Cardiac muscle cell (in vitro differentiated cells and primary cell): ENCODE data around the gene MATN4. TPM values are rescaled to one million over a fixed set of nuclear protein-coding genes. Genes with fewer than 3 reads are reported as not detected.
"Not testable (repeated sequence)": the region's sequence is repeated elsewhere in the genome, so short reads cannot be mapped to it uniquely, and the experiment has no call there.

ENCODE experiments used
- DNase-seq, 2 donors: peaks; one replicate each; pipeline versions ENCODE4 v3.0.0 to v3.0.0-alpha.2; 2010 to 2017; ENCODE audit warnings: low read depth in 1 of 2, low spot score in 1 of 2
- H3K27ac ChIP-seq: fragments of 200-600 bp; sonication (generic); 2 replicates; pipeline ENCODE4 v1.5.1; 2016
- H3K27me3 ChIP-seq: fragments of 200-600 bp; sonication (generic); 2 replicates; pipeline ENCODE4 v1.6.0; 2016; ENCODE audit warnings: control low read depth
- H3K36me3 ChIP-seq: fragments of 200-600 bp; sonication (generic); 2 replicates; pipeline ENCODE4 v1.5.1; 2016; ENCODE audit warnings: control low read depth
- H3K4me1 ChIP-seq: fragments of 200-600 bp; sonication (generic); 2 replicates; pipeline ENCODE4 v1.8.1; 2017; ENCODE audit warnings: low read depth, mild to moderate bottlenecking, mixed run types
- H3K4me3 ChIP-seq: fragments of 200-600 bp; sonication (generic); 2 replicates; pipeline ENCODE4 v1.5.1; 2016; ENCODE audit warnings: mild to moderate bottlenecking
- H3K9me3 ChIP-seq: fragments of 200-600 bp; sonication (generic); 2 replicates; pipeline ENCODE4 v1.5.1; 2017; ENCODE audit warnings: low read depth, mild to moderate bottlenecking, control low read depth
- polyA plus RNA-seq: library from polyadenylated mRNA; unstranded; fragments of >200 nt; fragmentation: Nextera tagmentation; extraction: Ambion mirVana; gene quantifications from 2 replicates; pipeline ENCODE4 v1.2.1, GENCODE V29; 2016
- total RNA-seq: library from RNA; depleted of rRNA; stranded (reverse); fragments of >200 nt; gene quantifications from 2 replicates; pipeline ENCODE4 v1.2.3, GENCODE V29; 2016
- TF ChIP-seq, protein P1 (sequence below): IDR thresholded peaks from 2 replicates; pipeline ENCODE4 v1.5.1; 2012; ENCODE audit warnings: low read depth, mild to moderate bottlenecking, low read length

The MATN4 gene
- total RNA-seq (not detected in 2 replicates), polyA plus RNA-seq (not detected in 2 replicates)

GRCh38 chr20:45308117-45308778 lies at the start of gene MATN4:
TSS of gene MATN4 (minus strand) at chr20:45308299. CDS start at chr20:45305582, 2,717 bp downstream.
- Histone ChIP-seq H3K4me1 (no peaks in the 10 kb centered on the region), H3K9me3 (no peaks in the 10 kb centered on the region), H3K36me3 (no peaks in the 10 kb centered on the region), H3K4me3 (no peak within 1 kb of the TSS), H3K27ac (no peak within 1 kb of the TSS), H3K27me3 (peaks cover 22% of the 10 kb centered on the region)
- DNase-seq: no peak
- TF ChIP-seq, protein P1, sequence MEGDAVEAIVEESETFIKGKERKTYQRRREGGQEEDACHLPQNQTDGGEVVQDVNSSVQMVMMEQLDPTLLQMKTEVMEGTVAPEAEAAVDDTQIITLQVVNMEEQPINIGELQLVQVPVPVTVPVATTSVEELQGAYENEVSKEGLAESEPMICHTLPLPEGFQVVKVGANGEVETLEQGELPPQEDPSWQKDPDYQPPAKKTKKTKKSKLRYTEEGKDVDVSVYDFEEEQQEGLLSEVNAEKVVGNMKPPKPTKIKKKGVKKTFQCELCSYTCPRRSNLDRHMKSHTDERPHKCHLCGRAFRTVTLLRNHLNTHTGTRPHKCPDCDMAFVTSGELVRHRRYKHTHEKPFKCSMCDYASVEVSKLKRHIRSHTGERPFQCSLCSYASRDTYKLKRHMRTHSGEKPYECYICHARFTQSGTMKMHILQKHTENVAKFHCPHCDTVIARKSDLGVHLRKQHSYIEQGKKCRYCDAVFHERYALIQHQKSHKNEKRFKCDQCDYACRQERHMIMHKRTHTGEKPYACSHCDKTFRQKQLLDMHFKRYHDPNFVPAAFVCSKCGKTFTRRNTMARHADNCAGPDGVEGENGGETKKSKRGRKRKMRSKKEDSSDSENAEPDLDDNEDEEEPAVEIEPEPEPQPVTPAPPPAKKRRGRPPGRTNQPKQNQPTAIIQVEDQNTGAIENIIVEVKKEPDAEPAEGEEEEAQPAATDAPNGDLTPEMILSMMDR: no peak

DNA sequence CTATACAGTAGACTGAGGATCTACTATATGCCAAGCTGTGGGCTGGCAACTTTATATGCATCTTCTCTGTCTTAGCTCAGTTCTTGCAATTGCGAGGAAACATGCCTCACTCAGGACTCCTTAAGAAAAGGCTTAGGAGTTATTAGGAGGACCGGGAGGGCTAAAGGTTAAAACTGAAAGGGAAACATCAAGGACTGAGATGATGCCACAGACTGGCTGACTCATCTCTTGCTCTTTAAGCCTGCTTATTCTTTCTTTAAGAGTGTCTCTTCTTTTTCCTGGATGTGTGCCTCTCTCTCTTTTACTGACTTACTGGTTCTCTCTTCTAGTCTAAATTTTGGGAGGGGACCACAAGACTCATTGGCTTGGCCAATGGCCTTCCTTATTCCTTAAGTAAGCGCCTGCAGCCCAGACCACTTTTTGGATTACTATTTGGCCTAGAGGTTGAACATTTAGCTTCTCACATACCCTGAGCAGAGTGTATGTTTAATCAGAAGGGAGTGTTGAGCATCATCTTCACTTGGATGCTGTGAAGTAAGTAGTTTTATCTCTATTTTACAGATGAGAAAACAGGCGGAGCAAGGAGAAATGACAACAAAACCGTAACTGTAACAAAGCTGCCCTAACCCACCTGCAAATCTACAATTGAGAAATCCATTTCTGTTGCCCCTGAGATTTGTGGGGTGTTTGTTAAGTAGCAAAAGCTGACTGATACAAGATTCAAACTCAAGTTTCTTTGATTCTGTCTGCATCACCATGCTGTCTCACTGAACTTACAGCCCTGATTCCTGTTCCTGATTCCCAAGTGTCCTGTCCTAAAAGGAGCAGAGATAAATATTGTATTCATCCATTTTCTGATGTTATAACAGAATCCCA lies 47.3 kb upstream of the MATN4 start:
- H3K4me3 ChIP-seq: no peak overlapping the region
- H3K9me3 ChIP-seq: no peaks in the 10 kb centered on the region
- H3K27ac ChIP-seq: no peak overlapping the region
- peaks cover 20% of the 10 kb centered on the region for H3K4me1 ChIP-seq
- H3K27me3 ChIP-seq: no peaks in the 10 kb centered on the region
- H3K36me3 ChIP-seq: no peaks in the 10 kb centered on the region
- peak in 1 of 2 donors; percentile 70 for DNase-seq
- TF ChIP-seq, protein P1: no peak

DNA sequence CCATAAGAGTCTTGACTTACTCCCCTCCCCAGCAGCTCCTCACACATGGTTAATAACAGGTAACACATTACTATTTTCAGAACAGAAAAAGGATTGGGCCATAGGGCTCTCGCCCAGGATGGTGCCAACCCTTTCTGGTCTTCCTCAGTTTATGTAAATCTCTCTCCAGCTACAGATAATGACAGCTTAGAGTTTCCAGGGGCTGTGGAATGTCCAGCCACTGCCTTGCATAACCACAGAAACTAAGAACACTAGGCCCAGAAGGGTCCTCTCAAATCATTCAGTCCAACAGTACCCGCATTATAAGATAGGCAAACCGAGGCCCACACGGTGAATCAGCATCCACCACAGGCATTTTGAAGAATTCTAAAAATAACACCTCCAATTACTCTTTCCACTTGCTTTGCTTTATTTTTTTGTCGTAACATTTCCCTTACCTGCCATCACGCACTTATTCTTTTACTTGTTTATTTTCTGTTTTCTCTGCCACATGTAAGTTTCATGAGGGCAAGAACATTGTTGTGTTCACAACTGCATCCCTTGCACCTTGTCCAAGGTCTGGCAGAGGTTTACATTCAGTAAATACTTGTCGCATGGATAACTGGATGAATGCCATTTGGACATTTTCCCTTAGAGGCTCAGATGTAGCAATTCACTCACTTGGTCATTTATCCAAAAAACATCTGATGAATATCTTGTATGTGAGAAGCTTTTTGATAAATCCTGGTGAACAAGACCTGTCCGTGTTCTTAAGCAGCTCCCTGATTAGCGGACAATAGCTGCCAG lies 46.5 kb upstream of the MATN4 start:
- H3K27me3 ChIP-seq: no peaks in the 10 kb centered on the region
- peak in 1 of 2 donors; percentile 78 for DNase-seq
- H3K4me1 ChIP-seq: peaks cover 20% of the 10 kb centered on the region
- no peak overlapping the region for H3K27ac ChIP-seq
- no peaks in the 10 kb centered on the region for H3K9me3 ChIP-seq
- H3K4me3 ChIP-seq: no peak overlapping the region
- TF ChIP-seq, protein P1: no peak
- no peaks in the 10 kb centered on the region for H3K36me3 ChIP-seq

- DNase-seq: no peak
- H3K9me3 ChIP-seq: no peaks in the 10 kb centered on the region
- H3K36me3 ChIP-seq: no peaks in the 10 kb centered on the region
- H3K27ac ChIP-seq: no peak overlapping the region
- no peaks in the 10 kb centered on the region for H3K27me3 ChIP-seq
- no peak overlapping the region for H3K4me3 ChIP-seq
- H3K4me1 ChIP-seq: peaks cover 14% of the 10 kb centered on the region
- TF ChIP-seq, protein P1: no peak
Measured at GRCh38 chr20:45353746-45354145, 45.6 kb upstream of the MATN4 start.

GRCh38 chr20:45352729-45353128 lies 44.6 kb upstream of the MATN4 start:
- H3K4me3 ChIP-seq: no peak overlapping the region
- no peaks in the 10 kb centered on the region for H3K36me3 ChIP-seq
- no peaks in the 10 kb centered on the region for H3K9me3 ChIP-seq
- peaks cover 4% of the 10 kb centered on the region for H3K4me1 ChIP-seq
- H3K27me3 ChIP-seq: no peaks in the 10 kb centered on the region
- TF ChIP-seq, protein P1: no peak
- no peak for DNase-seq
- H3K27ac ChIP-seq: no peak overlapping the region

- H3K4me3 ChIP-seq, DNase-seq, H3K27ac ChIP-seq, H3K36me3 ChIP-seq, H3K27me3 ChIP-seq, H3K9me3 ChIP-seq: not testable (repeated sequence)
- peaks cover 15% of the 10 kb centered on the region for H3K4me1 ChIP-seq
Measured at GRCh38 chr20:45350795-45351194, 42.7 kb upstream of the MATN4 start.
